Breast epithelium (tissue), 3 donors: ENCODE data around the gene SUMO2.

ENCODE experiments used
- POLR2A ChIP-seq: fragments of 450-650 bp; IDR thresholded peaks from one replicate; pipeline ENCODE4 v1.6.1; 2016; ENCODE audit warnings: antibody characterized with exemption, mild to moderate bottlenecking, moderate library complexity
- TF ChIP-seq, protein P1 (sequence below), 3 donors: fragments of 450-650 bp; IDR thresholded peaks; one replicate each; pipeline ENCODE4 v1.5.1; 2016 to 2017; ENCODE audit warnings: antibody characterized with exemption in 3 of 3, mild to moderate bottlenecking in 3 of 3, moderate library complexity in 3 of 3

DNA sequence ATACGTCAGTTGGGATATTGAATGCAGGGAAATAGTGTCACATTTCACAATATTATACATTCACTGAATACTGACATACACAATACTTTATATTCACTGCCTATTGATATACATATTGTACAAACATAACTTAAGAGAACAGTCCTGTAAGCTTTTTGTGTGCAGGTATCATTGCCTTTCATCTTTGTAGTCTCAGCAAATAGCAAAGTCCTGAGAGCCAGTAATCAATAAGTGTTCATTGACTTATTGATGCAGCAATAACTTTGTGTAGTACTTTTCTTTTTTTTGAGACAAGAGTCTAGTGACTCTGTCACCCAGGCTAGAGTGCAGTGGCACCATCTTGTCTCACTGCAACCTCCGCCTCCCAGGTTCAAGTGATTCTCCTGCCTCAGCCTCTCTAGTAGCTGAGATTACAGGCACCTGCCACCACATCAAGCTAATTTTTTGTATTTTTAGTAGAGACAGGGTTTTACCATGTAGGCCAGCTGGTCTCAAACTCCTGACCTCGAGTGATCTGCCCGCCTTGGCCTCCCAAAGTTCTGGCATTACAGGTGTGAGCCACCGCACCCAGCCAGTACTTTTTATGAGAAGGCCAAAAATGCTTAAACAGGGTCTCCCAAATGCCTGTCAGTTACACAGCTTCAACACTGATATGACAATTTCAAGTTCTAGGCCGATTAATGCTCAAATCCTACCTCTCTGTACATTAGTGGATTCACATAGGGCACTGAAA is 17.3 kb upstream of the SUMO2 start:
- TF ChIP-seq, protein P1, sequence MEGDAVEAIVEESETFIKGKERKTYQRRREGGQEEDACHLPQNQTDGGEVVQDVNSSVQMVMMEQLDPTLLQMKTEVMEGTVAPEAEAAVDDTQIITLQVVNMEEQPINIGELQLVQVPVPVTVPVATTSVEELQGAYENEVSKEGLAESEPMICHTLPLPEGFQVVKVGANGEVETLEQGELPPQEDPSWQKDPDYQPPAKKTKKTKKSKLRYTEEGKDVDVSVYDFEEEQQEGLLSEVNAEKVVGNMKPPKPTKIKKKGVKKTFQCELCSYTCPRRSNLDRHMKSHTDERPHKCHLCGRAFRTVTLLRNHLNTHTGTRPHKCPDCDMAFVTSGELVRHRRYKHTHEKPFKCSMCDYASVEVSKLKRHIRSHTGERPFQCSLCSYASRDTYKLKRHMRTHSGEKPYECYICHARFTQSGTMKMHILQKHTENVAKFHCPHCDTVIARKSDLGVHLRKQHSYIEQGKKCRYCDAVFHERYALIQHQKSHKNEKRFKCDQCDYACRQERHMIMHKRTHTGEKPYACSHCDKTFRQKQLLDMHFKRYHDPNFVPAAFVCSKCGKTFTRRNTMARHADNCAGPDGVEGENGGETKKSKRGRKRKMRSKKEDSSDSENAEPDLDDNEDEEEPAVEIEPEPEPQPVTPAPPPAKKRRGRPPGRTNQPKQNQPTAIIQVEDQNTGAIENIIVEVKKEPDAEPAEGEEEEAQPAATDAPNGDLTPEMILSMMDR (IDR thresholded peaks at IDR 0.05): no peak
- TF ChIP-seq POLR2A: no peak
